Measurements from ENCODE around the gene OR2AK2.
"Not testable (repeated sequence)": the region's sequence is repeated elsewhere in the genome, so short reads cannot be mapped to it uniquely, and the experiment has no call there.

DNA sequence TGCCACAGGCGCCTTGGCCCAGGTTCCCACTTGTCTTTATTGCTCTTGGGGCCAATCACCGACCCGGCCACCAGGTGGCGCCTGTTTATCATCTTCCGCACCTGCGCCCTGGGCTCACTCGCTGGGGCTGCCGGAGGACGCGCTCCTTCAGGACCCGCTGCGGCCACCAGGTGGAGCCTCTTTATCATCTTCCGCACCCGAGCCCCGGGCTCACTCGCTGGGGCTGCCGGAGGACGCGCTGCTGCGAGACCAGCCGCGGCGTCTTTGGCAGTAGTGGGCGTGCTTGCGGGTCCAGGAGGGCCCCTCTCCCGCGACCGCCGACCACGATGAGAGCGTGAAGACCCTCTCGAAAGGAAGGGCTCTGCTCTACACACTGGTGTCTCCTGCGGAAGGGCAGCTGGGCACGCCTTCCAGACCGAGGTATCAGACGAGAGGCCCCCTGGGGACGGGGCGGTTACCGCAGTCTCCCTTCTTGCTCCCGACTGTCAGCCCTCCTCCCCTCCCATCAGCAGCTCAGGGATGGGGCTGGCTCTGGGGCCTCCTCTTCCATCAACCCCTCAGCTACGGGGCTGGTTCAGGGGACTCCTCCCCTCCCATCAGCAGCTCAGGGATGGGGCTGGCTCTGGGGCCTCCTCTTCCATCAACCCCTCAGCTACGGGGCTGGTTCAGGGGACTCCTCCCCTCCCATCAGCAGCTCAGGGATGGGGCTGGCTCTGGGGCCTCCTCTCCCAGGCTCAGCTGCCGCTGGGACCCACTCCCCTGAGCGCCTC is 27.9 kb upstream of the OR2AK2 start:
- TF ChIP-seq, protein P1, sequence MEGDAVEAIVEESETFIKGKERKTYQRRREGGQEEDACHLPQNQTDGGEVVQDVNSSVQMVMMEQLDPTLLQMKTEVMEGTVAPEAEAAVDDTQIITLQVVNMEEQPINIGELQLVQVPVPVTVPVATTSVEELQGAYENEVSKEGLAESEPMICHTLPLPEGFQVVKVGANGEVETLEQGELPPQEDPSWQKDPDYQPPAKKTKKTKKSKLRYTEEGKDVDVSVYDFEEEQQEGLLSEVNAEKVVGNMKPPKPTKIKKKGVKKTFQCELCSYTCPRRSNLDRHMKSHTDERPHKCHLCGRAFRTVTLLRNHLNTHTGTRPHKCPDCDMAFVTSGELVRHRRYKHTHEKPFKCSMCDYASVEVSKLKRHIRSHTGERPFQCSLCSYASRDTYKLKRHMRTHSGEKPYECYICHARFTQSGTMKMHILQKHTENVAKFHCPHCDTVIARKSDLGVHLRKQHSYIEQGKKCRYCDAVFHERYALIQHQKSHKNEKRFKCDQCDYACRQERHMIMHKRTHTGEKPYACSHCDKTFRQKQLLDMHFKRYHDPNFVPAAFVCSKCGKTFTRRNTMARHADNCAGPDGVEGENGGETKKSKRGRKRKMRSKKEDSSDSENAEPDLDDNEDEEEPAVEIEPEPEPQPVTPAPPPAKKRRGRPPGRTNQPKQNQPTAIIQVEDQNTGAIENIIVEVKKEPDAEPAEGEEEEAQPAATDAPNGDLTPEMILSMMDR (conservative IDR thresholded peaks at IDR 0.05 in 1 of 2, IDR thresholded peaks at IDR 0.05 in 1 of 2; ENCODE audit: extremely low read depth in 1 of 2, insufficient read depth in 1 of 2, low read depth in 1 of 2, low read length in 2 of 2), result peak; percentile 61 to 72
- TF ChIP-seq EZH2 (IDR thresholded peaks at IDR 0.05; ENCODE audit: borderline replicate concordance, low read length), result not testable (repeated sequence)

All from mammary epithelial cell (primary cell).